D341Med (cell line): ENCODE measurements around the gene RMRP.
A peak's percentile ranks its signal among the peaks of the same experiment; 100 is the strongest.
"Not testable (repeated sequence)": the region's sequence is repeated elsewhere in the genome, so short reads cannot be mapped to it uniquely, and the experiment has no call there.

Experiments
- DNase-seq: peaks from one replicate; pipeline ENCODE4 v3.0.0; 2012; ENCODE audit warnings: low spot score

Gene RMRP

DNA sequence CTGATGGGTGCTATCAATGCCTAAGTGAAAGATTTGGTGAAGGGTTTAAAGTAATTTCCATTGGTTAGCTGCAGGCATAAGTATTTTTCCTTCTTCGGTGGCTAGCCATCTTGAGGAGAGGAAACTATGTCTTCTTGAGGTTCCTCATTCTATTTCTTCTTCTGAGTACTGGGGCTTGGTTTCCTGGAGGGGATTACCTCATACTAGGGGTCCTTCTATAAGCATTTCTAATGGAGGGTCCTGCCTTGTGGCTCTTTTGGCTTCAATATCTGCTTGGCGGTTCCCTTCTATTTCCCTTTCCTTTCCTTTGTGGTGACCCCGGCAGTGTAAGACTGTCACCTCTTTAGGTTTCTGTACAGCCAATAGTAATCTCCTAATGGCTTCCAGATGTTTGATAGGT, 16.3 kb downstream of the RMRP start:
- DNase-seq, result not testable (repeated sequence)

DNA sequence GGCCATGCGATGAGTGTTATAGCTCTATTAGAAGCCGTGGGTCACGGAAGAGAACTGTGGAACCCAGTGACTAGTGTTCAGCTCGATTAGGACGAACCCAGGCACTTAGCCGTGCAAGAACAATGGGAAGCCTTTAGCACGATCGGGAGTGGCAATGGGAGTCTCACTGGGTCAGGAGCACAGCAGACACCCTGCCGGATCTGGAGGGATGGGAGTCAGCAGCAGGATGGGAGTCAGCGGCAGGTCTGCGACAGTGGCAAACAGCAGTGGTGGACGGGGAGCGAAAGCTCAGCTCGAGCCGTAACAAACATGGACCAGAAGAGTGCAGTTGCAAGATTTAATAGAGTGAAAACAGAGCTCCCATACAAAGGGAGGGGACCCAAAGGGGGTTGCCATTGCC, 17.4 kb downstream of the RMRP start:
- not testable (repeated sequence) for DNase-seq

DNA sequence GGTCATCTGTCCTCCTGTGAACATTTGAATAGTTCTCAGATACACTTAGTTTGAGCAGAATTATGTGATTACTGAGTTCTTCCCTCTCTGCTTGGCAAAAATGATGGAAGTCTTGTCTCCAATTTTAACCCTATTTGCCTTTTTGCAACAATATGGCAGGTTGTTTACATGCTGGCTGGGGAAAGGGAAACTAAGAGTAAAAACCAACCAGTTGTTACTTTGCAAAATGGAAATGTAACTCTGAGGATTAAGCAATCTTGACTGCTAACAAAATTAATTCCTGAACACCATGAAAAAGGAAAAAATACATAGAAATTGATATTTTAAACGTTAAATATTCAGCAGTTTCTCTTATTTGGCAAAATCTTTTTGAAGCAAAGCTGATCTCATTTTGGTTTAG, 18.2 kb downstream of the RMRP start:
- DNase-seq, result no peak

DNA sequence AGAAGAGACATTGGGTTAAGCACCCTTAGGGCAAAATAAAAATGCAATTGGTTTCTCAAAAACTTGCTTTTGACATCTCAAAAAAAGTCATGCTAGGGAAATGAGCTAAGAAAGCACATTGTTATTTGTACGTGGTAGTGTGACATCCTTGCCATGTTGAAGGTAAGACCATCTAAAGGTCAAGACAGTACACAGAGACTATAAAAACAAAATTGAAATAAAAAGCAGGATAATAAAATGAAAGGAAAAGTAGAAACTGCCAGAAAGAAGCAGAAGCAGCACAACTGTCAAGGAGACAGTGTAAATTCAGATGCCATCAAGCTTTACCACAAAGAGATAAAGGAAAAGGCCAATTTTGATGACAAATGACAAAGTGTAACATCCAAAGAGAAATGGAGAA, 18.6 kb downstream of the RMRP start:
- not testable (repeated sequence) for DNase-seq

GRCh38 chr9:35638751-35639150, 19.1 kb downstream of the RMRP start:
- DNase-seq, result not testable (repeated sequence)

DNA sequence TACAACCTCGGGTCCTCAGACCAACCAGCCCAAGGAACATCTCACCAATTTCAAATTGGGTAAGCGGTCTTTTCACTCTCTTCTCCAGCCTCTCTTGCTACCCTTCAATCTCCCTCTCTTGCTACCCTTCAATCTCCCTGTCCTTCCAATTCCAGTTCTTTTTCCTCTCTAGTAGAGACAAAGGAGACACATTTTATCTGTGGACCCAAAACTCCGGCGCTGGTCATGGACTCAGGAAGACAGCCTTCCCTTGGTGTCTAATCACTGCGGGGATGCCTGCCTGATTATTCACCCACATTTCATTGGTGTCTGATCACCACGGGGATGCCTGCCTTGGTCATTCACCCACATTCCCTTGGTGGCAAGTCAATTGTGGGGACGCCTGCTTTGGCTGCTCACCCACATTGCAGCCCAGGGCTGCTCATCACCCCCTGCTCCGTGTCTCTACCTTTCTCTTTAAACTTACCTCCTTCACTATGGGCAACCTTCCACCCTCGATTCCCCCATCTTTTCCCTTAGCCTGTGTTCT, 20.3 kb downstream of the RMRP start:
- DNase-seq, result not testable (repeated sequence)

DNA sequence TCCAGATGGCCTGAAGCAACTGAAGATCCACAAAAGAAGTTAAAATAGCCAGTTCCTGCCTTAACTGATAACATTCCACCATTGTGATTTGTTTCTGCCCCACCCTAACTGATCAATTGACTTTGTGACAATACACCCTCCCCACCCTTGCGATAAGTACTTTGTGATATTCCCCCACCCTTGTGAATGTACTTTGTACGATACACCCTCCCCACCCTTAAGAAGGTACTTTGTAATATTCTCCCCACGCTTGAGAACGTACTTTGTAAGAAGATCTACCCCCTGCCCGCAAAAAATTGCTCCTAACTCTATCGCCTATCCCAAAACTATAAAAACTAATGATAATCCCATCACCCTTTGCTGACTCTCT, 21.0 kb downstream of the RMRP start:
- not testable (repeated sequence) for DNase-seq

- no peak for DNase-seq
These were observed 21.5 kb downstream of the RMRP start for GRCh38 chr9:35636135-35636876.

- DNase-seq, result no peak
These were observed 22.1 kb downstream of the RMRP start for GRCh38 chr9:35635730-35636129.

DNA sequence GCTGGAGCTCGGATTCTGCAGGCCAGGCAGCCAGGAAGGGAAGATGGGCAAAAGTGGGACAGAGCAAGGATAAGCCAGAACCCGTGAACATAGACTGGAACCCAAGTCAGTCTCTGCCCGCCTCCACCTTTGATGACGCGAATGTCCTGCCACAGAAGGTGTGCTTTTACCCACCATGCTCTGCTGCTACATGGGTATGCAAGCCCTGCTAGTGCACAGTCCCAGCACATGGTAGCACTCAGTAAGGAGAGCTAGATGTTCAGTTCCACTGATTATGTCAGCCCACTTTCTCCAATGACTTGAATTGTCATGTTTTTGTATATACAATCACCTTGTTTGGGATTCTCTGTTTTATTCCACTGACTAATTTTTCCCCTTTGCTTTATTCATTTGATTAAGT, 28.2 kb downstream of the RMRP start:
- no peak for DNase-seq

DNA sequence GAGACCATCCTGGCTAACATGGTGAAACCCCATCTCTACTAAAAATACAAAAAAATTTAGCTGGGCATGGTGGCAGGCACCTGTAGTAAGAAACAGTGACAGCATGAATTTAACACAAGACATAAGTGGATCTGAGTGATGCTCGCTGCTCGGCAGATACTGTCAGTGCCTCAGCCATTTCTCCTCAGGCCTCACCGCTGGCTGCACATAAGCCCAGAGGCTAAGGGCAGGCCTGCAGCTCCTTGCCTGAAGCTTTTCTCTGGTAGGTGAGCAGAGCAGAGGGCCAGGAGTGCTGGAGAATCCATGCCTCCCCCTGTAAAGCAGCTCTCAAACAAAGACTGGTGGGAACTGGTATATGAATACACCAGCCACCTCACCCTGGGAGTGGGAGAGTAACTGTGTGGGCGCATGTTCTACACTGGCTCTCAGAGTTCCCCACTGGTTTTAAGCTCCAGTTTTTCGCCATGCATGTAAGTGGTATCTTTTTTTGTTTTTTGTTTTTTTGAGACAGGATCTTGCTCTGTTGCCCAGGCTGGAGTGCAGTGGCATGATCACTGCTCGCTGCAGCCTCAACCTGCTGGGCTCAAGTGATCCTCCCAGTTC, 29.3 kb downstream of the RMRP start:
- no peak for DNase-seq

- DNase-seq, result no peak
These were observed 30.2 kb downstream of the RMRP start for GRCh38 chr9:35627575-35627974.

GRCh38 chr9:35619800-35620158, 38.0 kb downstream of the RMRP start:
- no peak for DNase-seq

DNA sequence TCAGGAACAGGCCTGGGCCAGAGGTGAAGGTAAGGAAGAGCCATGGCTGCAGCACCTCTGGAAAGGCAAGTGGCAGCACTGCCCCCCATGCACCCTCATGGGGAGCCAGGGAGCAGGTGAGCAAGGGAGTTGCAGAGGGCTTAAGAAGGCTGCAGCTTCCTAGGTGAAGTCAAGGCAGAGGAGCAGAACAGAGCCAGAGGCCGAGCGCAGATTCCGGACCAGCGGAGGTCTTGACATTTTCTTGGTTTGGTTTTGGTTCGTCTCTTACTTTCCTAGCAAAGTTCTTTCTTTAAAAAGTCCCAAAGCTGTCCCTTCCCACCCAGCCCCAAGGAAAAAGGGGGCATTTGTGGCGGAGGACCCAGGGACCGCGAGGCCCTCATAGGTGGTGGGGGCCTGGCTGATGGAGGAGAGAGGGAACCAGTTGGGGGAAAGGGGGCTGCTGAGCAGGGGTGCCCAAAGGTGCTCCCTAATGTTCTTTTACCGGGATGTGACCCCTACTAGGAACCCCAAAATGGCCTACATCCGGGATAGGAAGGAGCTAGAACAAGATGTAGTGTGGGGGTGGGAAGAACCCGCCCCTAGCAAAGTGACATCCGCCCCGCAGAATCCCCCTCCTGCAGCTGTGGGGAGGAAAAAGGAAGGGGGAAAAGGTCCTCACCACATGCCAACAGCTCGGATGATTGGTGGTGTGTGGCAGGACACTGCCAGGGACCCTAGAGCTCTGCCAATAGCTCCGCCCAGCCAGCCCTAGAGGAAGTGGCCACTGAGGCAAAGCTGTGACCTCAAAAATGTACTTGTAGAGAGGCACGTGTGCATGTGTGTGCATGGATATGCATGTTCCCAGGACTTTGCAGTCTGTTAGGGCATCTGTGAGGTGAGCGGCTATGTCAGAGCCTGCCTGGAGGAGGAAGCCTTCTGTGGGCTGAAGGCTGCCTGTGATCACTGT, 38.7 kb downstream of the RMRP start:
- no peak for DNase-seq

- no peak for DNase-seq
These were observed 39.5 kb downstream of the RMRP start, which contains the start of gene CD72 for GRCh38 chr9:35618325-35618727. TSS of gene CD72 (minus strand) at chr9:35618413. CDS start at chr9:35618303, 110 bp downstream.

GRCh38 chr9:35617548-35617947, 40.3 kb downstream of the RMRP start:
- no peak for DNase-seq

DNA sequence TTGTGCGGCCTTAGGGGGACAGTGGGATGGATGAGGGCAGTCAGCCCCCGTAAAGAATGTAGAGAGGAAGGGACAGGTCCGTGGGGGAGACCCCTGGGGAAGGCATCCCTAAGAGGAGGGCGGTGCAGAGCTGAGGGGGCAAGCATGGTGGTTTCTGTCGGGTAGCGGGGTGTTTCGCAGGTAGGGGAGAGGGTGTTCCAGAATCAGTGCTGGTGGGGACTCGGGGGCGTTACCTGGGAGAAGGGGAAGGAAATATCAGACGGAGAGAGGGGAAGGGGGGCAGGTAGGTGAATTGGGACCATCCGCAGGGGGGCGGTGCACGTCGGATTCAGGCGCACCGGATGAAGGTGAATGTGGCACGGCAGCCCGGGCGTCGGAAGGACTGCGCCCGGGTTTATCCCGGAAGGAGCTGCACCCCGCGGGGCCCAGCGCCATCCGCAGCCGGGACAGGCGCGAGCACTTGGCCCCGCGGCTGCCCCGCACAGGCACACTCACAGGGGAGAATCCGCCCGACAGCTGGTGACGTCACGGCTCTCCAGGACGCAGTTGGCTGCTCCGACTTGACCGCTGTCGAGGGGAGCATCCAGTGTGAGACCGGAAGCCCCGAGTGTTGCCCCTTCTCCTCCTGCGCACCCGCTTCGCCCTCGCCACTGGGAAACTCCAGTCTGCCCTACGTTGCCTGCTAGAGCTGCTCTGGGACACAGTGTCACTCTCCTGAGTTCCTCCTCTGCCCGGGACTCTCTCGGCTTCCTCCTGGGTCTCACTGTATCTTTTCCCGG, 40.9 kb downstream of the RMRP start:
- DNase-seq, result peak; percentile 72

- DNase-seq, result no peak
These were observed 41.7 kb downstream of the RMRP start for GRCh38 chr9:35615981-35616680.

DNA sequence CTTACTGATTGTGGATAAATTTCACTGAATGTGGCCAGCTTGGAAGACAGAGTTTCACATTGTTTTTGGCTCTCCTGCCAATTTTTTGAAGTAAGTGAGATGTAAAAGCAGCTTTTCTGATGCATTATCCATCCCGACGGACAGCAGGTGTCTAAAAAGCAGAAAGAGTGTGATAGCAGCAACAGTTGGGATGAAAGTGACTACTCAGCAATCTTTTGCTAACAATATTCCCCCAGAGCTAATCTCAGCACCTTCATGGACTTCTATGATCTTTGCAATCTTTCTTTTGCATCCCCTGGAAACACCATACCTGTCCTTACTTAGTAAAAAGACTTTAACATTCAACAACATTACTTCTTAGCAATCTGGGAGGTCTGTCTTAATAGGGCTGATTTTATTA, 45.0 kb downstream of the RMRP start:
- DNase-seq, result no peak

- DNase-seq, result not testable (repeated sequence)
These were observed 45.8 kb downstream of the RMRP start for GRCh38 chr9:35612066-35612465.

- peak; percentile 65 for DNase-seq
These were observed 46.5 kb downstream of the RMRP start for GRCh38 chr9:35611230-35611797.
